HepG2 (cell line): ENCODE measurements around the gene VPS9D1. TPM values are rescaled to one million over a fixed set of nuclear protein-coding genes. Genes with fewer than 3 reads are reported as not detected.

Source experiments
- ATAC-seq: fragments of 200-7000 bp; cut with Tn5 transposase; 3 replicates; pipeline ENCODE4 v1.9.1; 2020; ENCODE audit warnings: mild to moderate bottlenecking, moderate library complexity
- BruUV-seq: library from RNA; stranded (reverse); fragments of 400-500 nt; replicated peaks from 2 replicates; lab custom pipeline; 2021; lab: Mats Ljungman, UMichigan
- CTCF ChIA-PET: fragments of 300-600 bp; formaldehyde crosslinking; extraction: SDS; loops from one replicate; lab custom pipeline; 2021; ENCODE audit warnings: low total read pairs, inconsistent platforms, low intra/inter-chr PET ratio; lab: Yijun Ruan, JAX
- POLR2A ChIA-PET: fragments of 350-600 bp; sonication (Branson Sonifier 250); formaldehyde crosslinking; loops from one replicate; lab custom pipeline; 2020; ENCODE audit warnings: antibody characterized with exemption, inconsistent platforms; lab: Yijun Ruan, JAX
- DNase-seq: peaks from one replicate; pipeline ENCODE4 v3.0.0-alpha.2; 2015; ENCODE audit warnings: low spot score
- FAIRE-seq: peaks from 3 replicates; lab custom pipeline; 2011; peaks lifted over from hg19 to GRCh38; lab: Jason Lieb, UNC
- H2AFZ ChIP-seq: one replicate; pipeline ENCODE4 v1.6.1; 2011; ENCODE audit warnings: low read length, inconsistent platforms
- H3K27ac ChIP-seq: fragments of 300-600 bp; 3 replicates; pipeline ENCODE4 v1.8.0; 2011; ENCODE audit warnings: mixed run types, mild to moderate bottlenecking, mixed read lengths, low read length, inconsistent platforms; ENCODE audit not compliant: insufficient read depth; ENCODE audit errors: extremely low read length
- H3K27me3 ChIP-seq, 2 experiments: fragments of 200-600 bp in 1 of 2; 2 replicates in 1 of 2; 3 replicates in 1 of 2; pipeline versions ENCODE4 v1.6.0 to v1.8.0; 2011; ENCODE audit warnings: low read length in 2 of 2, mild to moderate bottlenecking in 2 of 2, moderate library complexity in 2 of 2, inconsistent platforms in 1 of 2; ENCODE audit not compliant: insufficient read depth in 2 of 2, control insufficient read depth in 1 of 2
- H3K36me3 ChIP-seq, 2 experiments: fragments of 200-600 bp in 1 of 2; replicated peaks in 1 of 2; 2 replicates in 1 of 2; 3 replicates in 1 of 2; pipeline versions ENCODE4 v1.5.1 to v1.8.0; 2011; ENCODE audit warnings: low read length in 2 of 2, inconsistent platforms in 1 of 2; ENCODE audit not compliant: insufficient read depth in 2 of 2, control insufficient read depth in 1 of 2
- H3K4me1 ChIP-seq: 2 replicates; pipeline ENCODE4 v1.5.1; 2012; ENCODE audit warnings: low read length, inconsistent platforms; ENCODE audit not compliant: insufficient read depth
- H3K4me2 ChIP-seq: 2 replicates; pipeline ENCODE4 v1.6.0; 2011; ENCODE audit warnings: low read depth, low read length, inconsistent platforms
- H3K4me3 ChIP-seq, 3 experiments: fragments of 200-600 bp in 1 of 3; sonication (generic), shearing (Covaris generic) in 1 of 3; replicated peaks in 1 of 3; 2 replicates each; pipeline ENCODE4 v1.5.1; 2011 to 2016; ENCODE audit warnings: low read length in 3 of 3, inconsistent platforms in 2 of 3, low read depth in 2 of 3, mild to moderate bottlenecking in 2 of 3, control low read depth in 1 of 3, mixed read lengths in 1 of 3; ENCODE audit not compliant: insufficient read depth in 1 of 3
- H3K79me2 ChIP-seq: one replicate; pipeline ENCODE4 v1.6.1; 2011; ENCODE audit warnings: low read length, inconsistent platforms; ENCODE audit not compliant: insufficient read depth
- H3K9ac ChIP-seq: 2 replicates; pipeline ENCODE4 v1.6.0; 2011; ENCODE audit warnings: mild to moderate bottlenecking, low read depth, low read length, inconsistent platforms; ENCODE audit not compliant: insufficient read depth
- H3K9me3 ChIP-seq: 2 replicates; pipeline ENCODE4 v1.5.1; 2012; ENCODE audit warnings: mild to moderate bottlenecking, low read length
- H4K20me1 ChIP-seq: 2 replicates; pipeline ENCODE4 v1.6.0; 2011; ENCODE audit warnings: inconsistent platforms, mild to moderate bottlenecking, low read length, moderate library complexity; ENCODE audit not compliant: insufficient read depth
- DMTF1 ChIP-seq: sonication (generic); formaldehyde crosslinking; IDR thresholded peaks from 2 replicates; pipeline ENCODE4 v1.4.0; 2020; ENCODE audit warnings: mild to moderate bottlenecking, missing genetic modification reagents
- HDAC1 ChIP-seq: sonication (generic); formaldehyde crosslinking; IDR thresholded peaks from 2 replicates; pipeline ENCODE4 v1.5.1; 2020; ENCODE audit warnings: mild to moderate bottlenecking, missing genetic modification reagents
- HOMEZ ChIP-seq: IDR thresholded peaks from 2 replicates; pipeline ENCODE4 v1.6.1; 2016; ENCODE audit warnings: low read depth
- MLX ChIP-seq: IDR thresholded peaks from 2 replicates; pipeline ENCODE4 v1.6.1; 2016
- NR0B2 ChIP-seq: sonication (generic); formaldehyde crosslinking; IDR thresholded peaks from 2 replicates; pipeline ENCODE4 v1.4.0; 2020; ENCODE audit warnings: mild to moderate bottlenecking, missing genetic modification reagents
- RBFOX2 ChIP-seq: fragments of 200-400 bp; formaldehyde crosslinking; IDR thresholded peaks from 2 replicates; pipeline ENCODE4 v1.6.1; 2017; ENCODE audit warnings: low read depth, mild to moderate bottlenecking, low read length
- RFX1 ChIP-seq: fragments of 450-650 bp; IDR thresholded peaks from 2 replicates; pipeline ENCODE4 v1.6.1; 2017
- ZNF232 ChIP-seq: sonication (generic); formaldehyde crosslinking; IDR thresholded peaks from 2 replicates; pipeline ENCODE4 v1.4.0; 2020; ENCODE audit warnings: missing genetic modification reagents, borderline replicate concordance
- ZNF280D ChIP-seq: sonication (generic); formaldehyde crosslinking; IDR thresholded peaks from 2 replicates; pipeline ENCODE4 v1.5.1; 2020; ENCODE audit warnings: mild to moderate bottlenecking, missing genetic modification reagents
- ZNF567 ChIP-seq: sonication (generic); formaldehyde crosslinking; IDR thresholded peaks from 2 replicates; pipeline ENCODE4 v1.8.1; 2023; ENCODE audit warnings: mild to moderate bottlenecking, missing genetic modification reagents, borderline replicate concordance
- WGBS: methylation state at CpG from one replicate; pipeline ENCODE4 v1.1.6; 2017; ENCODE audit warnings: low lambda C conversion rate; 5-methylcytosine and 5-hydroxymethylcytosine counted together
- in situ Hi-C: cut with HindIII; loops from 2 replicates; pipeline ENCODE4 v1.10.0; 2017; ENCODE audit warnings: low pct_unique_long_range_greater_than_20kb; ENCODE audit not compliant: extremely low pct_ligation_motif_present
- intact Hi-C: fragments of 100-400 bp; cut with micrococcal nuclease; formaldehyde crosslinking; loops from one replicate; pipeline ENCODE4 v1.10.0; 2022; ENCODE audit not compliant: unreplicated experiment
- polyA plus RNA-seq, 8 experiments: library from polyadenylated mRNA; depleted of rRNA in 3 of 8; stranded (reverse) in 7 of 8; unstranded in 1 of 8; fragments of >200 nt; fragmentation: Illumina TruSeq in 4 of 8; extraction: Trizol in 4 of 8; gene quantifications; 2 replicates each; pipeline versions ENCODE4 v1.2.1 to v1.2.3, GENCODE V29; 2011 to 2016; ENCODE audit warnings: low read depth in 4 of 8, missing spikeins in 1 of 8, mixed read lengths in 1 of 8; ENCODE audit not compliant: insufficient read depth in 1 of 8
- total RNA-seq, 5 experiments: library from RNA; depleted of rRNA; stranded (reverse); fragments of >200 nt; fragmentation: Illumina TruSeq; extraction: Trizol; gene quantifications; 2 replicates each; pipeline ENCODE4 v1.2.3, GENCODE V29; 2016; ENCODE audit warnings: low read depth in 1 of 5

The VPS9D1 gene
- total and polyA plus RNA-seq, 2 of the 13 experiments (the other 11 are each of a cell fraction or from before 2014, with no cell fraction given) = 10.1 to 13.2 TPM

GRCh38 chr16:89695875-89696669 lies 24.6 kb downstream of the VPS9D1 start:
- 0 out of 6 replicates have a peak overlapping the region, but pooled peaks of 1 of the 3 experiments have one; percentile 65 for H3K4me3 ChIP-seq
- H3K4me2 ChIP-seq = peak overlapping the region; percentile 74
- peaks cover 2% of the 10 kb centered on the region for H3K79me2 ChIP-seq
- H4K20me1 ChIP-seq = no peaks in the 10 kb centered on the region
- peaks cover 71% of the 10 kb centered on the region for H3K4me1 ChIP-seq
- in situ Hi-C loops = no loop called here
- no peak for DNase-seq
- H3K27ac ChIP-seq = no peak overlapping the region
- no peak overlapping the region for H2AFZ ChIP-seq
- H3K27me3 ChIP-seq = no peaks in the 10 kb centered on the region
- H3K36me3 ChIP-seq = peaks cover 5 to 14% of the 10 kb centered on the region in 2 experiments; a peak in 2 of 5 replicates
- no peaks in the 10 kb centered on the region for H3K9me3 ChIP-seq
- 86% methylated on average over 18 of the region's 25 CpGs for WGBS
- intact Hi-C loops = no loop called here
- ChIA-PET POLR2A (interaction anchor here (0.6 to 1.8 kb wide), 8 partner anchors 8 to 142 kb away, joined by 3 to 11 read pairs (median 4); partner anchors contain the start of genes CDK10, CHMP1A and SPATA33), CTCF (no interaction called here)
- FAIRE-seq = no peak
- BruUV-seq = no TSS peak
- H3K9ac ChIP-seq = no peak overlapping the region
- no peak for ATAC-seq
- TF ChIP-seq HDAC1 (CRISPR knock-in tag) (no peak), RBFOX2 (no peak), DMTF1 (CRISPR knock-in tag) (no peak), ZNF567 (no peak), HOMEZ (CRISPR knock-in tag) (no peak), ZNF280D (CRISPR knock-in tag) (0 out of 2 replicates have a peak, but pooled peaks have one; percentile 34), RFX1 (no peak), NR0B2 (CRISPR knock-in tag) (0 out of 2 replicates have a peak, but pooled peaks have one; percentile 7), MLX (CRISPR knock-in tag) (no peak), ZNF232 (CRISPR knock-in tag) (no peak)
